Sigmoid colon (tissue), 7 donors: Measurements from ENCODE around the gene FCN3. TPM values are rescaled to one million over a fixed set of nuclear protein-coding genes. Genes with fewer than 3 reads are reported as not detected.

Experiments used
- DNase-seq: peaks from one replicate; pipeline ENCODE4 v3.0.0-alpha.2; 2019
- H3K27ac ChIP-seq, 4 donors: fragments of 200-600 bp; sonication (generic); one replicate each; pipeline ENCODE4 v1.5.1; 2016 to 2019; ENCODE audit warnings: mild to moderate bottlenecking in 1 of 4
- H3K27me3 ChIP-seq, 3 donors: fragments of 200-600 bp; sonication (generic); one replicate each; pipeline ENCODE4 v1.5.1; 2019; ENCODE audit warnings: mild to moderate bottlenecking in 1 of 3
- H3K36me3 ChIP-seq, 4 donors: fragments of 200-600 bp; sonication (generic); one replicate each; pipeline ENCODE4 v1.5.1; 2016 to 2019
- H3K4me1 ChIP-seq, 4 donors: fragments of 200-600 bp; sonication (generic); one replicate each; pipeline ENCODE4 v1.5.1; 2017 to 2019
- H3K4me3 ChIP-seq, 4 donors: fragments of 200-600 bp; sonication (generic); one replicate each; pipeline ENCODE4 v1.5.1; 2017 to 2019; ENCODE audit warnings: mild to moderate bottlenecking in 2 of 4, moderate library complexity in 1 of 4
- H3K9me3 ChIP-seq, 4 donors: fragments of 200-600 bp in 3 of 4; sonication (generic) in 3 of 4; one replicate each; pipeline versions ENCODE4 v1.5.1 to v1.6.1; 2013 to 2019
- EP300 ChIP-seq, 4 donors: sonication (generic); formaldehyde crosslinking; IDR thresholded peaks; one replicate each; pipeline ENCODE4 v1.6.1; 2017; ENCODE audit warnings: antibody characterized with exemption in 4 of 4
- POLR2A ChIP-seq, 2 donors: fragments of 450-650 bp; IDR thresholded peaks; one replicate each; pipeline ENCODE4 v1.6.1; 2016; ENCODE audit warnings: antibody characterized with exemption in 2 of 2, mild to moderate bottlenecking in 2 of 2, moderate library complexity in 2 of 2
- POLR2AphosphoS5 ChIP-seq, 4 donors: sonication (generic); formaldehyde crosslinking; IDR thresholded peaks; one replicate each; pipeline ENCODE4 v1.6.1; 2017; ENCODE audit warnings: antibody characterized with exemption in 4 of 4
- WGBS, 2 donors: extraction: QIAGEN DNeasy Blood & Tissue Kit; methylation state at CpG; one replicate each; pipeline ENCODE4 v1.1.7; 2013; 5-methylcytosine and 5-hydroxymethylcytosine counted together
- intact Hi-C: fragments of 100-400 bp; cut with DNase I; formaldehyde crosslinking; loops from one replicate; pipeline ENCODE4 v1.15.1; 2023
- polyA plus RNA-seq, 3 donors: library from polyadenylated mRNA; stranded (reverse); fragments of 200-250 nt; gene quantifications; one replicate each; pipeline ENCODE4 v1.2.3, GENCODE V29; 2013
- total RNA-seq, 4 donors: library from RNA; depleted of rRNA; stranded (reverse); fragments of >200 nt; gene quantifications; one replicate each; pipeline ENCODE4 v1.1.0, GENCODE V29; 2016
- TF ChIP-seq, protein P1 (sequence below), 4 experiments: fragments of 450-650 bp in 3 of 4; fragments of 200-600 bp in 1 of 4; IDR thresholded peaks; one replicate each; pipeline ENCODE4 v1.5.1; 2016 to 2019; ENCODE audit warnings: antibody characterized with exemption in 4 of 4, mild to moderate bottlenecking in 3 of 4, moderate library complexity in 2 of 4
- donor health status: healthy with polysubstance abuse.
- donor health status: Bipolar disorder and iron deficiency.
- donor health status: healthy.

The FCN3 gene
- total and polyA plus RNA-seq, 7 donors = 0.49 to 4.6 (median 2.5) TPM

DNA sequence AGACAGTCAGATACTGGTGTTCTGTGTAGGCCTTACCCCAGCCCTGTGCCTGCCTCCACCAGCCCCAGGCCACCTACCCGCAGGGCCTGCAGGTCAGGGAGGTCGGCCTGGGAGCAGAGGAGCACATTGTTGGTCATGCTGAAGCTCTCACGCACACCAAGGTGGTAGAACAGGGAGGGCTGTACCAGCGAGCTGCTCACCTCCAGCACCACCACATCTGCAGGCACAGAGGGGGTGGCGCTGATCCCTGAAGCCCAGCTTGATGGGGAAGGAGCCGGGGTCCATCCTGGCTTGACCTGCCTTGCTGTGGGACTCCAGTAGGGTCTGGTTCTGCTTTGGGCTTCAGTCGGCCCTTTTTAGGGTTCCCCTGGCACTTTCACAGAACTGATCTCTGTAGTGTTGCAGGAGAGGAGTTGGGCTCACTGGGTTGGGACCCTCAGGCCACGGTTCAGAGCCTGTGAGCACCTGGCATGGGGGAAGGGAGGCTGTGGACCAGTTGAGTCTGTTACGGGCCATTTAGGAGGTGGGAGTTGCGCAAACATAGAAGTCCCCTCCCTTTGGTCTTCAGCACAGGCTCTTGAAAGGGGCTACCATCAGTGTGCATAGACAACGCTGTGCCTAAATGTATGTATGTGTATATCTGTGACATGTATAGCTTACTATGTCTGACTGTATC, 9.8 kb downstream of the FCN3 start:
- Histone ChIP-seq H3K27me3 (no peaks in the 10 kb centered on the region), H3K9me3 (no peaks in the 10 kb centered on the region), H3K27ac (peak overlapping the region; percentile 99 to 100 (median 100)), H3K4me3 (peak overlapping the region; percentile 81 to 91 (median 85)), H3K36me3 (peaks cover 12 to 43% (median 33%) of the 10 kb centered on the region in 4 donors), H3K4me1 (peaks cover 0 to 38% (median 33%) of the 10 kb centered on the region in 4 donors)
- no peak for TF ChIP-seq POLR2AphosphoS5 (IDR thresholded peaks at IDR 0.05)
- no peak for TF ChIP-seq POLR2A (IDR thresholded peaks at IDR 0.05)
- no peak for TF ChIP-seq EP300 (IDR thresholded peaks at IDR 0.05)
- TF ChIP-seq, protein P1, sequence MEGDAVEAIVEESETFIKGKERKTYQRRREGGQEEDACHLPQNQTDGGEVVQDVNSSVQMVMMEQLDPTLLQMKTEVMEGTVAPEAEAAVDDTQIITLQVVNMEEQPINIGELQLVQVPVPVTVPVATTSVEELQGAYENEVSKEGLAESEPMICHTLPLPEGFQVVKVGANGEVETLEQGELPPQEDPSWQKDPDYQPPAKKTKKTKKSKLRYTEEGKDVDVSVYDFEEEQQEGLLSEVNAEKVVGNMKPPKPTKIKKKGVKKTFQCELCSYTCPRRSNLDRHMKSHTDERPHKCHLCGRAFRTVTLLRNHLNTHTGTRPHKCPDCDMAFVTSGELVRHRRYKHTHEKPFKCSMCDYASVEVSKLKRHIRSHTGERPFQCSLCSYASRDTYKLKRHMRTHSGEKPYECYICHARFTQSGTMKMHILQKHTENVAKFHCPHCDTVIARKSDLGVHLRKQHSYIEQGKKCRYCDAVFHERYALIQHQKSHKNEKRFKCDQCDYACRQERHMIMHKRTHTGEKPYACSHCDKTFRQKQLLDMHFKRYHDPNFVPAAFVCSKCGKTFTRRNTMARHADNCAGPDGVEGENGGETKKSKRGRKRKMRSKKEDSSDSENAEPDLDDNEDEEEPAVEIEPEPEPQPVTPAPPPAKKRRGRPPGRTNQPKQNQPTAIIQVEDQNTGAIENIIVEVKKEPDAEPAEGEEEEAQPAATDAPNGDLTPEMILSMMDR (IDR thresholded peaks at IDR 0.05) = no peak
- DNase-seq = no peak
- intact Hi-C loops = no loop called here
- WGBS, 2 donors = 78 to 82% methylated on average over 11 of the region's 11 CpGs

DNA sequence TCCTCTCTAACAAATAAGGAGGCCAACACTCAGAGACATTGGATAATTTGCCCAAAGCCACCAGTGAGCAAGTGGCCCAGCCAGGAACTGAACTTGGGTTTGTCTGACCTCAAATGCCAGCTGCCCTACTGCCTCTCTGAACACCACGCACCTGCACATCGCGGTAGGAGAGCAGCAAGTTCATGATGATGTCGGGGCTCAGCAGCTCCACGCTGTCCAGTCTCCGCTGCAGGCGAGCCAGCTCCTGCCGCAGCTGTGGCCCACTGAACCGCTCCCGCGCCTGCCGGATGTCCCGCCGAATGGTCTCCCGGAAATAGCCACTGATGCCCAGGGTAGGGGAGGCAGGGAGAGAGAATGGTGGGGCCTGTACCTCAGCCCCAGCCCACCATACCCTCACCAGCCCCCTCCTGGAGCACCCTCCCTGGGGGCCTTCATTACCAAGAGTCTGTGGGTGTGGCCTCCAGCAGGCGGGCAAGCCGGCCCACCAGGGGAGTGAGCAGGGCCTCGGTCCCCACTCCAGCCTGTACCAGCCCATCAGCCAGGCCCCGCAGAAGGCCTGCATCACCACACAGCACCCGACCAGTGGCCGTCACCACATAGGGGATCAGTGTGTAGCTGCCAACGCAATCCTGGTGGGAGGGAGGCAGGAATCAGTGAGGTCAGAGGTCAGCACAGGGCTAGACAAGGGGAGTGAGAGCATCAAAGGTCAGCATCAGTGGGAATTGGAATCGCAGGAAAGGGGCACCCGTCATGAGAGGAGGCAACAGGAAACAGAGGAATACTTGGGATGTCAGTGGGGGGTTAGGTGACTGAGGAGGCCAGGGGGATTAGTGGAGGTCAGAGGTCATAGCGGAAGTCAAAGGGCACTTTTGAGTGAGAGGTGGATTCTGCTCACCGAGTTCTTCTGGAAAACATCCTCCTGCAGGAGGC, 10.6 kb downstream of the FCN3 start:
- Histone ChIP-seq H3K4me3 (no peak overlapping the region), H3K27me3 (no peaks in the 10 kb centered on the region), H3K9me3 (no peaks in the 10 kb centered on the region), H3K27ac (peak overlapping the region; percentile 99 to 100 (median 100)), H3K36me3 (peaks cover 16 to 51% (median 35%) of the 10 kb centered on the region in 4 donors), H3K4me1 (peaks cover 0 to 38% (median 32%) of the 10 kb centered on the region in 4 donors)
- intact Hi-C loops = no loop called here
- no peak for DNase-seq
- TF ChIP-seq EP300 (IDR thresholded peaks at IDR 0.05) (no peak), POLR2A (IDR thresholded peaks at IDR 0.05) (no peak), POLR2AphosphoS5 (IDR thresholded peaks at IDR 0.05) (no peak)
- TF ChIP-seq, protein P1 (IDR thresholded peaks at IDR 0.05) = no peak
- WGBS, 2 donors = 92 to 94% methylated on average over 26 of the region's 26 CpGs

DNA sequence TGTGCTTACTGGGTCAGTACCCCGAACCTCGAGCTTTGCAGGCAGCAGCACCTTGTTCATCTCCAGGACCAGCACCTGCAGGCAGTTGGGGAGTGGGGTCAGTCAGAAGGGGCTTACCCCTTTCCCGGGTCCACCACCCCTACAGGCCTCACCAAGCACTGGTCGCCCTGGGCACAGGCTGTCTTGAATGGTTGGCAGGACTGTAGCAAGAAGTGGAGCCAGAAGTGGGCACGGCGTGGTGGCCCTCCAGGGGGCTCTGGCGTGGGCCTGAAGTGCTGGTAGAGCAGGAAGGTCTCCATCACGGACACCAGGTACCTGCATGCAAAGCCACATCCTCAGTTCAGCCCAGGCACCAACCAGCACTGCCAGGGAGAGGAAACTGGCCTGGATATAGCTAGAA, 13.1 kb downstream of the FCN3 start:
- no peak overlapping the region for H3K4me3 ChIP-seq
- H3K4me1 ChIP-seq = peaks cover 0 to 36% (median 30%) of the 10 kb centered on the region in 4 donors
- 94% methylated on average over 8 of the region's 8 CpGs for WGBS, 2 donors
- H3K36me3 ChIP-seq = peaks cover 17 to 72% (median 43%) of the 10 kb centered on the region in 4 donors
- H3K27ac ChIP-seq = no peak overlapping the region
- intact Hi-C loops = no loop called here
- H3K9me3 ChIP-seq = no peaks in the 10 kb centered on the region
- TF ChIP-seq POLR2AphosphoS5 (IDR thresholded peaks at IDR 0.05) (no peak), POLR2A (IDR thresholded peaks at IDR 0.05) (no peak), EP300 (IDR thresholded peaks at IDR 0.05) (no peak)
- TF ChIP-seq, protein P1 (IDR thresholded peaks at IDR 0.05) = no peak
- no peaks in the 10 kb centered on the region for H3K27me3 ChIP-seq
- no peak for DNase-seq

DNA sequence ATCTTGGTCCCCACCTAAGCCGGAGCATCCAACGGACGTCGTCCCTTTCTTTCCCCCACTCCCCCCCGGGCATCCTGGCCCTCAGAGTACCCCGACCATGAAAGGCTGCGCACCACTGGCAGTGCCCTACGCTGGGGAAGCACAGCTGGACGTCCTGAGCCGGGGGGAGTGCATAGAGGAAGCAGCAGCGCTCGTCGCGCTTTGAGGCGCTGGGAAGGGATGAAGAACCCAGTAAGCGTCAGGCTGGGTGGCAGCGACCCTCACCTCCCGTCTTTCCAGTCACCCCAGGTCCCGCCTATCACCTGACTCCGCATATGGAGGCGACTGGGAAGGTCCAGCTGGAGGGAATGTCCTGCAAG, 13.6 kb downstream of the FCN3 start:
- TF ChIP-seq, protein P1 (IDR thresholded peaks at IDR 0.05) = no peak
- TF ChIP-seq POLR2A (IDR thresholded peaks at IDR 0.05) (no peak), EP300 (IDR thresholded peaks at IDR 0.05) (no peak), POLR2AphosphoS5 (IDR thresholded peaks at IDR 0.05) (no peak)
- peak overlapping the region in 1 of 4 donors; percentile 45 for H3K4me3 ChIP-seq
- 83 to 90% methylated on average over 21 of the region's 21 CpGs for WGBS, 2 donors
- no peak for DNase-seq
- H3K27ac ChIP-seq = no peak overlapping the region
- intact Hi-C loops = no loop called here
- H3K27me3 ChIP-seq = no peaks in the 10 kb centered on the region
- peaks cover 0 to 36% (median 30%) of the 10 kb centered on the region in 4 donors for H3K4me1 ChIP-seq
- H3K9me3 ChIP-seq = no peaks in the 10 kb centered on the region
- H3K36me3 ChIP-seq = peaks cover 22 to 77% (median 47%) of the 10 kb centered on the region in 4 donors
